DMS79 treated with DMSO at 0.1 percent for 48 hours (cell line): Measurements from ENCODE around the gene NTPCR.
"Not testable (repeated sequence)": the region's sequence is repeated elsewhere in the genome, so short reads cannot be mapped to it uniquely, and the experiment has no call there.

Experiments
- DNase-seq: peaks from one replicate; lab custom pipeline; 2025; lab: John Stamatoyannopoulos, UW

Gene NTPCR

GRCh38 chr1:232927166-232927565, 23.2 kb upstream of the NTPCR start:
- DNase-seq = not testable (repeated sequence)

- peak; percentile 41 for DNase-seq
Observed at GRCh38 chr1:232927830-232928505, 22.4 kb upstream of the NTPCR start.

- no peak for DNase-seq
Observed at GRCh38 chr1:232932486-232933425, 17.7 kb upstream of the NTPCR start.

GRCh38 chr1:232936941-232937340, 13.5 kb upstream of the NTPCR start:
- DNase-seq = no peak

GRCh38 chr1:232937741-232938375, 12.6 kb upstream of the NTPCR start:
- DNase-seq = no peak

- no peak for DNase-seq
Observed at GRCh38 chr1:232938926-232939325, 11.5 kb upstream of the NTPCR start.

GRCh38 chr1:232939748-232940147, 10.7 kb upstream of the NTPCR start:
- DNase-seq = no peak

- DNase-seq = no peak
Observed at GRCh38 chr1:232940262-232940661, 10.1 kb upstream of the NTPCR start.

- no peak for DNase-seq
Observed at GRCh38 chr1:232942413-232943294, 7.8 kb upstream of the NTPCR start.

- no peak for DNase-seq
Observed at GRCh38 chr1:232943679-232944252, 6.6 kb upstream of the NTPCR start.

GRCh38 chr1:232944347-232944746, 6.1 kb upstream of the NTPCR start:
- DNase-seq = no peak

- DNase-seq = no peak
Observed at GRCh38 chr1:232949636-232950196, 695 bp upstream of the NTPCR start.

GRCh38 chr1:232951180-232951579, 769 bp downstream of the NTPCR start:
- peak; percentile 41 for DNase-seq

GRCh38 chr1:232951605-232952004, 1.2 kb downstream of the NTPCR start:
- DNase-seq = no peak

GRCh38 chr1:232952514-232953499, 2.4 kb downstream of the NTPCR start:
- peak; percentile 8 for DNase-seq

GRCh38 chr1:232954594-232955365, 4.4 kb downstream of the NTPCR start:
- DNase-seq = no peak

GRCh38 chr1:232956081-232956480, 5.7 kb downstream of the NTPCR start:
- no peak for DNase-seq

- DNase-seq = no peak
Observed at GRCh38 chr1:232958067-232958466, 7.7 kb downstream of the NTPCR start.
